Left lung (tissue), 10 donors: ENCODE measurements around the gene PLA2G12B. TPM values are rescaled to one million over a fixed set of nuclear protein-coding genes. Genes with fewer than 3 reads are reported as not detected.
"Not testable (repeated sequence)": the region's sequence is repeated elsewhere in the genome, so short reads cannot be mapped to it uniquely, and the experiment has no call there.

Experiments
- ATAC-seq: fragments of 200-7000 bp; cut with Tn5 transposase; one replicate; pipeline ENCODE4 v1.9.1; 2020; ENCODE audit warnings: moderate library complexity
- DNase-seq, 4 donors: peaks; one replicate each; pipeline ENCODE4 v3.0.0-alpha.2; 2013 to 2020
- H3K27ac ChIP-seq, 2 donors: fragments of 200-600 bp; sonication (generic) in 1 of 2; one replicate each; pipeline versions ENCODE4 v1.5.0 to v1.8.0; 2020 to 2021
- H3K27me3 ChIP-seq, 2 donors: fragments of 200-600 bp; sonication (generic) in 1 of 2; one replicate each; pipeline versions ENCODE4 v1.5.0 to v1.8.0; 2020 to 2021
- H3K36me3 ChIP-seq, 2 donors: fragments of 200-600 bp; sonication (generic) in 1 of 2; one replicate each; pipeline versions ENCODE4 v1.5.0 to v1.8.0; 2020 to 2021
- H3K4me1 ChIP-seq, 2 donors: fragments of 200-600 bp; one replicate each; pipeline ENCODE4 v1.8.0; 2021
- H3K4me3 ChIP-seq, 2 donors: fragments of 200-600 bp; sonication (generic) in 1 of 2; one replicate each; pipeline versions ENCODE4 v1.5.0 to v1.8.0; 2020 to 2021; ENCODE audit warnings: mild to moderate bottlenecking in 1 of 2
- H3K9me3 ChIP-seq, 2 donors: fragments of 200-600 bp; sonication (generic) in 1 of 2; one replicate each; pipeline versions ENCODE4 v1.5.0 to v1.8.0; 2020 to 2021
- intact Hi-C, 2 donors: fragments of 100-400 bp; cut with DNase I; formaldehyde crosslinking; loops; one replicate each; pipeline versions ENCODE4 v1.11.2 to v1.14.2; 2022
- polyA plus RNA-seq, 6 donors: library from polyadenylated mRNA; unstranded; fragments of 120-200 nt; gene quantifications; one replicate each; pipeline ENCODE4 v1.2.1, GENCODE V29; 2013; ENCODE audit not compliant: insufficient read length in 6 of 6
- total RNA-seq, 2 donors: library from RNA; stranded (reverse); fragmentation: NEBNext Ultra II Directional; extraction: Animal tissue kit (Norgen Biotek cat#: 25700); gene quantifications; one replicate each; pipeline ENCODE4 v1.2.1, GENCODE V29; 2021
- TF ChIP-seq, protein P1 (sequence below), 2 donors: fragments of 200-600 bp; sonication (generic) in 1 of 2; IDR thresholded peaks; one replicate each; pipeline versions ENCODE4 v1.5.0 to v1.8.0; 2021; ENCODE audit warnings: antibody characterized with exemption in 2 of 2
- donor health status: DM: no; HTN: yes; CAD: no.
- donor health status: DM: no; HTN: no; CAD: no.

Gene PLA2G12B
- total and polyA plus RNA-seq, 8 donors, result 0.38 to 3.3 (median 0.71) TPM

DNA sequence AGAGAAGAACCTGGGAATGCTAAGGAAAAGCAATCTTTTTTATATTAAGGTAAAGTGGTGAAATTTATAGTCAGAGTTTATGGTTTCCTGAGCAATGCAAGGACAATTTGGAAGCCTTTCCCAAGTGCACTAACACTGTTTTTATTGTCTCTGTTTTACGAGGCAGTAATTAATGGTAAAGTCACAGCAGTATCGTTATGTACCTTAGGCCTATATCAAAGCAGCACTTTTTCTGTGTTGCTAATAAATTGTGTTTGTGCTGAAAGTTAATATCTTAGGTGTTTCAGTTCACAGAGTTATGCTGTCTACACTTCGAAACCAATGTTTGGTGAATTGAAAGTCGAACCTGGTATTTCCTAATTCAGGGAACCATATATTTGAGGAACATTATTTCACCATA lies 41.9 kb downstream of the PLA2G12B start:
- intact Hi-C loops, result no loop called here
- DNase-seq, result no peak
- no peaks in the 10 kb centered on the region for H3K9me3 ChIP-seq
- no peaks in the 10 kb centered on the region for H3K36me3 ChIP-seq
- no peak overlapping the region for H3K4me3 ChIP-seq
- no peaks in the 10 kb centered on the region for H3K27me3 ChIP-seq
- TF ChIP-seq, protein P1, sequence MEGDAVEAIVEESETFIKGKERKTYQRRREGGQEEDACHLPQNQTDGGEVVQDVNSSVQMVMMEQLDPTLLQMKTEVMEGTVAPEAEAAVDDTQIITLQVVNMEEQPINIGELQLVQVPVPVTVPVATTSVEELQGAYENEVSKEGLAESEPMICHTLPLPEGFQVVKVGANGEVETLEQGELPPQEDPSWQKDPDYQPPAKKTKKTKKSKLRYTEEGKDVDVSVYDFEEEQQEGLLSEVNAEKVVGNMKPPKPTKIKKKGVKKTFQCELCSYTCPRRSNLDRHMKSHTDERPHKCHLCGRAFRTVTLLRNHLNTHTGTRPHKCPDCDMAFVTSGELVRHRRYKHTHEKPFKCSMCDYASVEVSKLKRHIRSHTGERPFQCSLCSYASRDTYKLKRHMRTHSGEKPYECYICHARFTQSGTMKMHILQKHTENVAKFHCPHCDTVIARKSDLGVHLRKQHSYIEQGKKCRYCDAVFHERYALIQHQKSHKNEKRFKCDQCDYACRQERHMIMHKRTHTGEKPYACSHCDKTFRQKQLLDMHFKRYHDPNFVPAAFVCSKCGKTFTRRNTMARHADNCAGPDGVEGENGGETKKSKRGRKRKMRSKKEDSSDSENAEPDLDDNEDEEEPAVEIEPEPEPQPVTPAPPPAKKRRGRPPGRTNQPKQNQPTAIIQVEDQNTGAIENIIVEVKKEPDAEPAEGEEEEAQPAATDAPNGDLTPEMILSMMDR (IDR thresholded peaks at IDR 0.05), result no peak
- no peak for ATAC-seq
- no peak overlapping the region for H3K27ac ChIP-seq
- no peaks in the 10 kb centered on the region for H3K4me1 ChIP-seq

DNA sequence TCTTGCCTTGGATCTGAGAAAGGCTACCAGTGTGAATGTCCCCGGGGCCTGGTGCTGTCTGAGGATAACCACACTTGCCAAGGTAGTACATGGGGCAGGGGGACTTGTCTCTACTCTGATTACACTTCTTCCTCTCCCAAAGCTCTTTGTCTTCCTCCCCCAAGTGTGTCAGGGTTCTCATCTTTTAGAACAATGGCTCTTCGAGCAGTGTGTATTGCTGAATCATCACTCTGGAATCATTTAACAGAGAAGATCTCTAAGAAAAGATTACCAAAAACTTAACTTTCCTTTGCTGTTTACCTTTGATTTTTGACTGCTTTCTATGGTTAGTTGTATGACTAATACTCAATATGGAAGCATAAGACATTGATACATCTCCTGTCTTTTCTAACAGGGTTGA lies 42.8 kb downstream of the PLA2G12B start:
- no peak overlapping the region for H3K27ac ChIP-seq
- no peaks in the 10 kb centered on the region for H3K4me1 ChIP-seq
- ATAC-seq (no peak), DNase-seq (no peak)
- no peaks in the 10 kb centered on the region for H3K27me3 ChIP-seq
- TF ChIP-seq, protein P1 (IDR thresholded peaks at IDR 0.05), result no peak
- no peaks in the 10 kb centered on the region for H3K36me3 ChIP-seq
- intact Hi-C loops, result no loop called here
- H3K9me3 ChIP-seq, result no peaks in the 10 kb centered on the region
- H3K4me3 ChIP-seq, result no peak overlapping the region

GRCh38 chr10:72910705-72911104 lies 43.9 kb downstream of the PLA2G12B start:
- intact Hi-C loops, result no loop called here
- DNase-seq (no peak), ATAC-seq (no peak)
- TF ChIP-seq, protein P1 (IDR thresholded peaks at IDR 0.05), result no peak
- H3K4me1 ChIP-seq, result no peaks in the 10 kb centered on the region
- H3K27ac ChIP-seq, result no peak overlapping the region
- no peaks in the 10 kb centered on the region for H3K9me3 ChIP-seq
- H3K36me3 ChIP-seq, result no peaks in the 10 kb centered on the region
- no peaks in the 10 kb centered on the region for H3K27me3 ChIP-seq
- H3K4me3 ChIP-seq, result no peak overlapping the region

GRCh38 chr10:72906446-72906845 lies 48.2 kb downstream of the PLA2G12B start:
- Histone ChIP-seq H3K9me3 (no peaks in the 10 kb centered on the region), H3K27me3 (no peaks in the 10 kb centered on the region), H3K4me3 (no peak overlapping the region), H3K36me3 (no peaks in the 10 kb centered on the region), H3K4me1 (no peaks in the 10 kb centered on the region), H3K27ac (no peak overlapping the region)
- intact Hi-C loops, result no loop called here
- TF ChIP-seq, protein P1 (IDR thresholded peaks at IDR 0.05), result no peak
- no peak for DNase-seq
- ATAC-seq, result no peak

DNA sequence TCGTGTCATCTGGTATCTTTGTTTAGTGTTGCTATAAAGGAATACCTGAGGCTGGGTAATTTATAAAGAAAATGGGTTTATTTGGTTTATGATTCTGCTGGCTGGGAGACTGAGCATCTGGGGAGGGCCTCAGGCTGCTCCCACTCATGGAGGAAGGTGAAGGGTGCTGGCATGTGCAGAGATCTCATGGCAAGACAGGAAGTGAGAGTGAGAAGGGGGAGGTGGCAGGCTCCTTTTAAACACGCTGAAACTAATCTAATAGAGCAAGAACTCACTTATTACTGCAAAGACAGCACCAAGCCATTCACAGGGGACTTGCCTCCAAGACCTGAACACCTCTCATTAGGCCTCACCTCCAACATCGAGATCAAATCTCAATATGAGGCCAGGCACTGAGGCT lies 49.8 kb downstream of the PLA2G12B start:
- Histone ChIP-seq H3K4me3 (no peak overlapping the region), H3K27me3 (no peaks in the 10 kb centered on the region), H3K4me1 (no peaks in the 10 kb centered on the region), H3K36me3 (no peaks in the 10 kb centered on the region), H3K27ac (no peak overlapping the region), H3K9me3 (no peaks in the 10 kb centered on the region)
- DNase-seq, result no peak
- TF ChIP-seq, protein P1 (IDR thresholded peaks at IDR 0.05), result no peak
- no peak for ATAC-seq
- intact Hi-C loops, result no loop called here

DNA sequence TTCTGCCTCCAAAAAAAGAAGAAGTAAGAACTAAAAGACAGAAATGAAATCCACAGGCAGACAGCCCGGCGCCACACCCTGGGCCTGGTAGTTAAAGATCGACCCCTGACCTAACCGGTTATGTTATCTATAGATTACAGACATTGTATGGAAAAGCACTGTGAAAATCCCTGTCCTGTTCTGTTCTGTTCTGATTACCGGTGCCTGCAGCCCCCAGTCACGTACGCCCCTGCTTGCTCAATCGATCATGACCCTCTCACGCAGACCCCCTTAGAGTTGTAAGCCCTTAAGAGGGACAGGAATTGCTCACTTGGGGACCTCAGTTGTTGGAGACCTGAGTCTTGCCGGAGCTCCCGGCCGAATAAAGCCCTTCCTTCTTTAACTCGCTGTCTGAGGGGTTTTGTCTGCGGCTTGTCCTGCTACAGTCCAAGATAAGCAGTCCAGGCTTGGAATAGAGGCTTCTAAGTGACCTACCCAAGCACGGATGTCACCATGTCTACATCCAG lies 50.6 kb downstream of the PLA2G12B start:
- H3K9me3 ChIP-seq, H3K27me3 ChIP-seq, intact Hi-C loops, DNase-seq, ATAC-seq, H3K27ac ChIP-seq, H3K4me3 ChIP-seq, H3K4me1 ChIP-seq, H3K36me3 ChIP-seq: not testable (repeated sequence)
